ENCODE data around the gene MAP1B. TPM values are rescaled to one million over a fixed set of nuclear protein-coding genes. Genes with fewer than 3 reads are reported as not detected.
A peak's percentile ranks its signal among the peaks of the same experiment; 100 is the strongest.

MAP1B gene
- total and polyA plus RNA-seq, 10 of the 15 experiments (the other 5 are each of a cell fraction or from before 2014, with no cell fraction given): 0.02 to 0.81 (median 0.06) TPM; not detected in 1

- FAIRE-seq: no peak
- in situ Hi-C loops (cut with MboI): no loop called here
- TF ChIP-seq TBL1XR1 (IDR thresholded peaks at IDR 0.05; ENCODE audit: low read depth, low read length) (no peak), CBX5 (IDR thresholded peaks at IDR 0.05; ENCODE audit: low read depth) (no peak), MAX (IDR thresholded peaks at IDR 0.05; ENCODE audit: low read depth, low read length) (no peak), EED (IDR thresholded peaks at IDR 0.05; ENCODE audit: low read depth) (no peak), ASH2L (IDR thresholded peaks at IDR 0.05; ENCODE audit: borderline replicate concordance, low read depth) (no peak), ZBTB33 (IDR thresholded peaks at IDR 0.05) (no peak), ZBED1 (IDR thresholded peaks at IDR 0.05; ENCODE audit: borderline replicate concordance) (peak; percentile 21; the same call in 1 of the 2 replicates), ATF2 (IDR thresholded peaks at IDR 0.05; ENCODE audit: low read length) (peak; percentile 45; the same call in 1 of the 2 replicates), MYB (IDR thresholded peaks at IDR 0.05; ENCODE audit: borderline replicate concordance, low read depth, low read length) (no peak), SUPT20H (IDR thresholded peaks at IDR 0.05; ENCODE audit: borderline replicate concordance, control insufficient read depth, low read depth, low read length) (no peak), CEBPZ (IDR thresholded peaks at IDR 0.05; ENCODE audit: low read depth, low read length) (no peak), CBFB (IDR thresholded peaks at IDR 0.05; ENCODE audit: low read depth) (no peak), NR2C1 (IDR thresholded peaks at IDR 0.05) (no peak), RBBP5 (conservative IDR thresholded peaks at IDR 0.05) (no peak)
- TF ChIP-seq, protein P1, sequence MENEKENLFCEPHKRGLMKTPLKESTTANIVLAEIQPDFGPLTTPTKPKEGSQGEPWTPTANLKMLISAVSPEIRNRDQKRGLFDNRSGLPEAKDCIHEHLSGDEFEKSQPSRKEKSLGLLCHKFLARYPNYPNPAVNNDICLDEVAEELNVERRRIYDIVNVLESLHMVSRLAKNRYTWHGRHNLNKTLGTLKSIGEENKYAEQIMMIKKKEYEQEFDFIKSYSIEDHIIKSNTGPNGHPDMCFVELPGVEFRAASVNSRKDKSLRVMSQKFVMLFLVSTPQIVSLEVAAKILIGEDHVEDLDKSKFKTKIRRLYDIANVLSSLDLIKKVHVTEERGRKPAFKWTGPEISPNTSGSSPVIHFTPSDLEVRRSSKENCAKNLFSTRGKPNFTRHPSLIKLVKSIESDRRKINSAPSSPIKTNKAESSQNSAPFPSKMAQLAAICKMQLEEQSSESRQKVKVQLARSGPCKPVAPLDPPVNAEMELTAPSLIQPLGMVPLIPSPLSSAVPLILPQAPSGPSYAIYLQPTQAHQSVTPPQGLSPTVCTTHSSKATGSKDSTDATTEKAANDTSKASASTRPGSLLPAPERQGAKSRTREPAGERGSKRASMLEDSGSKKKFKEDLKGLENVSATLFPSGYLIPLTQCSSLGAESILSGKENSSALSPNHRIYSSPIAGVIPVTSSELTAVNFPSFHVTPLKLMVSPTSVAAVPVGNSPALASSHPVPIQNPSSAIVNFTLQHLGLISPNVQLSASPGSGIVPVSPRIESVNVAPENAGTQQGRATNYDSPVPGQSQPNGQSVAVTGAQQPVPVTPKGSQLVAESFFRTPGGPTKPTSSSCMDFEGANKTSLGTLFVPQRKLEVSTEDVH (IDR thresholded peaks at IDR 0.05; ENCODE audit: low read depth, partially characterized antibody): no peak
Measured at GRCh38 chr5:72234265-72234700, 127.0 kb downstream of the MAP1B start.

More at GRCh38 chr5:72234265-72234700, 127.0 kb downstream of the MAP1B start:
- Histone ChIP-seq H3K36me3 (ENCODE audit: control insufficient read depth in 2 of 2, insufficient read depth in 2 of 2, low read length in 1 of 2) (peaks cover 6 to 38% of the 10 kb centered on the region in 2 experiments), H2AFZ (ENCODE audit: control insufficient read depth, low read depth, low read length) (no peak overlapping the region), H3K4me1 (ENCODE audit: control insufficient read depth, insufficient read depth, low read length) (peaks cover 32% of the 10 kb centered on the region), H4K20me1 (ENCODE audit: control insufficient read depth, insufficient read depth) (no peaks in the 10 kb centered on the region), H3K4me3 (no peak overlapping the region), H3K4me2 (ENCODE audit: control insufficient read depth, insufficient read depth) (0 out of 2 replicates have a peak overlapping the region, but pooled peaks have one; percentile 27), H3K27ac (ENCODE audit: control insufficient read depth, insufficient read depth) (peak overlapping the region; percentile 32), H3K79me2 (ENCODE audit: control insufficient read depth, insufficient read depth, low read length) (no peaks in the 10 kb centered on the region; the same call in 1 of the 2 replicates), H3K27me3 (replicated peaks in 1 of 2; ENCODE audit: control insufficient read depth in 2 of 2, insufficient read depth in 2 of 2, low read length in 1 of 2) (no peaks in the 10 kb centered on the region), H3K9ac (ENCODE audit: control insufficient read depth, insufficient read depth, low read length) (no peak overlapping the region), H3K9me3 (replicated peaks; ENCODE audit: control insufficient read depth, insufficient read depth, low read length) (no peaks in the 10 kb centered on the region)
- no TSS peak for BruUV-seq (replicated peaks)
- RAD21 ChIA-PET (ENCODE audit: unreplicated experiment): interaction anchor here (0.8 to 5.0 kb wide), 8 partner anchors 11 to 74 kb away, joined by 3 to 31 read pairs (median 6); no protein-coding TSS in a partner anchor
- CTCF ChIA-PET: interaction anchor here (0.7 to 3.0 kb wide), 12 partner anchors 8 to 452 kb away, joined by 3 to 19 read pairs (median 4); no protein-coding TSS in a partner anchor
- POLR2A ChIA-PET: interaction anchor here (0.6 to 1.6 kb wide), 8 partner anchors 60 to 74 kb away, joined by 3 to 10 read pairs (median 3); no protein-coding TSS in a partner anchor
- SMC1A ChIA-PET (ENCODE audit: uncharacterized antibody, unreplicated experiment): interaction anchor here (0.5 to 2.3 kb wide), 14 partner anchors 8 to 1680 kb away, joined by 3 to 13 read pairs (median 4); no protein-coding TSS in a partner anchor
- intact Hi-C loops (cut with micrococcal nuclease; ENCODE audit: unreplicated experiment): loop anchor here (5.0 kb wide), 1 partner anchor 73 kb away; no protein-coding TSS in a partner anchor
- ATAC-seq: peak; percentile 96
- DNase-seq (ENCODE audit: low read depth, low spot score): peak; percentile 52

Data from GM12878 (cell line).